HepG2 (cell line): ENCODE results near the gene MYL12B. TPM values are rescaled to one million over a fixed set of nuclear protein-coding genes. Genes with fewer than 3 reads are reported as not detected.

ENCODE experiments used
- ATAD3A ChIP-seq: sonication (generic); formaldehyde crosslinking; IDR thresholded peaks from 2 replicates; pipeline ENCODE4 v1.4.0; 2020; ENCODE audit warnings: missing genetic modification reagents
- ATM ChIP-seq: fragments of 450-650 bp; IDR thresholded peaks from 2 replicates; pipeline ENCODE4 v1.7.1; 2017; ENCODE audit warnings: mild to moderate bottlenecking, borderline replicate concordance
- CBFB ChIP-seq: sonication (generic); formaldehyde crosslinking; IDR thresholded peaks from 2 replicates; pipeline ENCODE4 v1.4.0; 2020; ENCODE audit warnings: missing genetic modification reagents
- DRAP1 ChIP-seq: IDR thresholded peaks from 2 replicates; pipeline ENCODE4 v1.6.1; 2016; ENCODE audit warnings: missing genetic modification reagents, missing compliant biosample characterization
- EHMT2 ChIP-seq: fragments of 200-600 bp; sonication (generic); IDR thresholded peaks from 2 replicates; pipeline ENCODE4 v1.7.0; 2017; ENCODE audit warnings: antibody characterized with exemption, low read depth, low read length, borderline replicate concordance
- EP300 ChIP-seq, 3 experiments: sonication (generic) in 1 of 3; formaldehyde crosslinking in 1 of 3; IDR thresholded peaks; 2 replicates each; pipeline versions ENCODE4 v1.5.1 to v1.6.1; 2011 to 2020; ENCODE audit warnings: low read depth in 2 of 3, low read length in 2 of 3, borderline replicate concordance in 1 of 3, improper control_type of control experiment in 1 of 3, mild to moderate bottlenecking in 1 of 3, missing genetic modification reagents in 1 of 3, moderate library complexity in 1 of 3
- GATAD1 ChIP-seq: IDR thresholded peaks from 2 replicates; pipeline ENCODE4 v1.6.1; 2016; ENCODE audit warnings: missing genetic modification reagents, missing compliant biosample characterization
- NRL ChIP-seq: sonication (generic); formaldehyde crosslinking; IDR thresholded peaks from 2 replicates; pipeline ENCODE4 v1.5.0; 2020; ENCODE audit warnings: missing genetic modification reagents, mild to moderate bottlenecking, moderate library complexity, borderline replicate concordance
- REXO4 ChIP-seq: sonication (generic); formaldehyde crosslinking; IDR thresholded peaks from 2 replicates; pipeline ENCODE4 v1.8.0; 2022; ENCODE audit warnings: missing genetic modification reagents, mild to moderate bottlenecking, borderline replicate concordance
- SP4 ChIP-seq: sonication (generic); formaldehyde crosslinking; IDR thresholded peaks from 2 replicates; pipeline ENCODE4 v1.8.1; 2023; ENCODE audit warnings: mild to moderate bottlenecking, missing genetic modification reagents
- SPEN ChIP-seq: sonication (generic); formaldehyde crosslinking; IDR thresholded peaks from 2 replicates; pipeline ENCODE4 v1.5.1; 2020; ENCODE audit warnings: low read depth, mild to moderate bottlenecking, missing genetic modification reagents
- YY1 ChIP-seq: IDR thresholded peaks from 2 replicates; pipeline ENCODE4 v1.6.1; 2011; ENCODE audit warnings: low read length, low read depth, moderate library complexity, mild to moderate bottlenecking; ENCODE audit not compliant: insufficient read depth, insufficient replicate concordance
- ZBTB2 ChIP-seq: sonication (generic); formaldehyde crosslinking; IDR thresholded peaks from 2 replicates; pipeline ENCODE4 v1.8.0; 2022; ENCODE audit warnings: low read depth, missing genetic modification reagents
- ZBTB26 ChIP-seq: IDR thresholded peaks from 2 replicates; pipeline ENCODE4 v1.6.1; 2016; ENCODE audit warnings: missing compliant biosample characterization, missing genetic modification reagents, borderline replicate concordance
- ZFX ChIP-seq: sonication (generic); formaldehyde crosslinking; IDR thresholded peaks from 2 replicates; pipeline ENCODE4 v1.4.0; 2020; ENCODE audit warnings: mild to moderate bottlenecking, low read depth, missing genetic modification reagents, moderate library complexity
- ZNF12 ChIP-seq: sonication (generic); formaldehyde crosslinking; IDR thresholded peaks from 2 replicates; pipeline ENCODE4 v1.5.0; 2020; ENCODE audit warnings: missing genetic modification reagents
- ZNF136 ChIP-seq: sonication (generic); formaldehyde crosslinking; IDR thresholded peaks from 2 replicates; pipeline ENCODE4 v1.8.1; 2022; ENCODE audit warnings: low read depth, mild to moderate bottlenecking, moderate library complexity, missing genetic modification reagents
- ZNF205 ChIP-seq: IDR thresholded peaks from 2 replicates; pipeline ENCODE4 v1.6.1; 2018; ENCODE audit warnings: missing biosample characterization, missing genetic modification reagents
- ZNF362 ChIP-seq: sonication (generic); formaldehyde crosslinking; IDR thresholded peaks from 2 replicates; pipeline ENCODE4 v1.4.0; 2020; ENCODE audit warnings: missing genetic modification reagents, mild to moderate bottlenecking, borderline replicate concordance
- ZNF577 ChIP-seq: sonication (generic); formaldehyde crosslinking; IDR thresholded peaks from 2 replicates; pipeline ENCODE4 v1.4.0; 2020; ENCODE audit warnings: mild to moderate bottlenecking, low read depth, missing genetic modification reagents, borderline replicate concordance
- ZNF614 ChIP-seq: IDR thresholded peaks from 2 replicates; pipeline ENCODE4 v1.6.1; 2018; ENCODE audit warnings: missing biosample characterization, missing genetic modification reagents, inconsistent platforms, borderline replicate concordance
- polyA plus RNA-seq, 8 experiments: library from polyadenylated mRNA; depleted of rRNA in 3 of 8; stranded (reverse) in 7 of 8; unstranded in 1 of 8; fragments of >200 nt; fragmentation: Illumina TruSeq in 4 of 8; extraction: Trizol in 4 of 8; gene quantifications; 2 replicates each; pipeline versions ENCODE4 v1.2.1 to v1.2.3, GENCODE V29; 2011 to 2016; ENCODE audit warnings: low read depth in 4 of 8, missing spikeins in 1 of 8, mixed read lengths in 1 of 8; ENCODE audit not compliant: insufficient read depth in 1 of 8
- total RNA-seq, 5 experiments: library from RNA; depleted of rRNA; stranded (reverse); fragments of >200 nt; fragmentation: Illumina TruSeq; extraction: Trizol; gene quantifications; 2 replicates each; pipeline ENCODE4 v1.2.3, GENCODE V29; 2016; ENCODE audit warnings: low read depth in 1 of 5
- TF ChIP-seq, protein P1 (sequence below): conservative IDR thresholded peaks from 2 replicates; pipeline ENCODE4 v1.6.1; 2018; ENCODE audit warnings: missing genetic modification reagents

The MYL12B gene
- total and polyA plus RNA-seq, 2 of the 13 experiments (the other 11 are each of a cell fraction or from before 2014, with no cell fraction given) = 265 to 340 TPM

DNA sequence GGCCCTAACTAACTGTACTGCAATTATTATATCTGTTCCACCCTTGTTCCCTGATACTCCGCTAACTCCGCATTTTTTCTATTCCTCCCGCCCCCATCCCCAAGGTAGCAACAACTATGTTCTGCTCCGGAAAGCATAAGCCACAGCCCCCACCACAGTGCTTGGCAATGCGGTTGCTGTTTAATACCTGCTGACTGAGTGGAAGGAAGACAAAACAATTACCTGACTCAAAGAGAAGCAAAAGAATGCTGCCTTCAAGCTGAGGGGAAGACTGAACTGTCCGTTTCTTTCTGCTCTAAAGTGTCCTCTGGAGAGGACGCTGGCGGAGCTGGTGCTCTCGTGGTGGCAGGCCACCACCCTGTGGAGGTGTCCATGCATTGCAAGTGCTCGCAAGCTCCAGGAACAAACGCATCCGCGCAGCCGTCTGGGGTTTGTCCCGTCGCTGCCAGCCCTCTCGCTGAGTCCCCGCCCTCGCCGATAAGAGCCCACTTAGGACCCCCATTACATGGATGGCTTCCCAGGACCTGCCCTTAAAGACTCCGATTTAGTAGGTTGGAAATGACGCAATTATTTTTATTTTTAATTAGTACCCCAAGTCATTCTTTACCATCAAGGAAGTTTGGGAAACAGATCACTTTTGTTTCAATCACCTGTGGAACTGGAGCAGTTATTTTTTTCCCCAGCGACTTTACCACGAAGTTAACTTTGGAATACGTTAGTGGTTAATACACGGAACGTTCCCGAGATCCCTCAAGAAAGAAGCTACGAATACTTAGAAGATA, 15.9 kb upstream of the MYL12B start (continued):
- TF ChIP-seq DRAP1 (peak; percentile 8), ZNF136 (CRISPR knock-in tag) (peak; percentile 63; the same call in 1 of the 2 replicates), NRL (CRISPR knock-in tag) (peak; percentile 19; the same call in 1 of the 2 replicates), SPEN (CRISPR knock-in tag) (0 out of 2 replicates have a peak, but pooled peaks have one; percentile 31), EHMT2 (no peak), SP4 (CRISPR knock-in tag) (peak; percentile 45; the same call in 1 of the 2 replicates), REXO4 (CRISPR knock-in tag) (no peak), ZNF362 (CRISPR knock-in tag) (peak; percentile 58; the same call in 1 of the 2 replicates), ZFX (CRISPR knock-in tag) (peak; percentile 46; the same call in 1 of the 2 replicates), CBFB (CRISPR knock-in tag) (peak; percentile 51; the same call in 1 of the 2 replicates), ATM (no peak), GATAD1 (peak; percentile 58; the same call in 1 of the 2 replicates), ATAD3A (CRISPR knock-in tag) (no peak), ZBTB2 (CRISPR knock-in tag) (no peak), ZNF577 (CRISPR knock-in tag) (no peak), ZNF614 (CRISPR knock-in tag) (0 out of 2 replicates have a peak, but pooled peaks have one; percentile 36), EP300 (IDR thresholded peaks at IDR 0.05; ENCODE audit: low read depth in 2 of 2, low read length in 2 of 2) (no peak), EP300 (CRISPR knock-in tag; IDR thresholded peaks at IDR 0.05; ENCODE audit: borderline replicate concordance) (no peak), ZBTB26 (0 out of 2 replicates have a peak, but pooled peaks have one; percentile 73), ZNF12 (CRISPR knock-in tag) (peak; percentile 13; the same call in 1 of the 2 replicates), ZNF205 (CRISPR knock-in tag) (peak; percentile 64; the same call in 1 of the 2 replicates), YY1 (peak; percentile 58)
- TF ChIP-seq, protein P1, sequence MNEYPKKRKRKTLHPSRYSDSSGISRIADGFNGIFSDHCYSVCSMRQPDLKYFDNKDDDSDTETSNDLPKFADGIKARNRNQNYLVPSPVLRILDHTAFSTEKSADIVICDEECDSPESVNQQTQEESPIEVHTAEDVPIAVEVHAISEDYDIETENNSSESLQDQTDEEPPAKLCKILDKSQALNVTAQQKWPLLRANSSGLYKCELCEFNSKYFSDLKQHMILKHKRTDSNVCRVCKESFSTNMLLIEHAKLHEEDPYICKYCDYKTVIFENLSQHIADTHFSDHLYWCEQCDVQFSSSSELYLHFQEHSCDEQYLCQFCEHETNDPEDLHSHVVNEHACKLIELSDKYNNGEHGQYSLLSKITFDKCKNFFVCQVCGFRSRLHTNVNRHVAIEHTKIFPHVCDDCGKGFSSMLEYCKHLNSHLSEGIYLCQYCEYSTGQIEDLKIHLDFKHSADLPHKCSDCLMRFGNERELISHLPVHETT = peak; percentile 62; the same call in 1 of the 2 replicates
